Endodermal cell (in vitro differentiated cells): ENCODE results near the gene RSL24D1. TPM values are rescaled to one million over a fixed set of nuclear protein-coding genes. Genes with fewer than 3 reads are reported as not detected.

Source experiments
- DNase-seq: peaks from one replicate; pipeline ENCODE4 v3.0.0-alpha.2; 2017
- H3K27ac ChIP-seq: 2 replicates; pipeline ENCODE4 v1.5.1; 2013; ENCODE audit warnings: mild to moderate bottlenecking, low read depth, low read length, moderate library complexity
- H3K27me3 ChIP-seq: 2 replicates; pipeline ENCODE4 v1.6.1; 2013; ENCODE audit warnings: mild to moderate bottlenecking, low read length, moderate library complexity; ENCODE audit not compliant: insufficient read depth, control insufficient read depth, poor library complexity, severe bottlenecking
- H3K36me3 ChIP-seq: 2 replicates; pipeline ENCODE4 v1.7.0; 2013; ENCODE audit warnings: mild to moderate bottlenecking, low read length, moderate library complexity; ENCODE audit not compliant: control insufficient read depth, insufficient read depth
- H3K4me1 ChIP-seq: one replicate; pipeline ENCODE4 v1.7.0; 2013; ENCODE audit warnings: low read length; ENCODE audit not compliant: control insufficient read depth, insufficient read depth
- H3K4me3 ChIP-seq: 2 replicates; pipeline ENCODE4 v1.5.1; 2013; ENCODE audit warnings: mild to moderate bottlenecking, low read length, moderate library complexity
- H3K9ac ChIP-seq: 2 replicates; pipeline ENCODE4 v1.6.1; 2013; ENCODE audit warnings: mild to moderate bottlenecking, low read length, moderate library complexity; ENCODE audit not compliant: poor library complexity, severe bottlenecking; ENCODE audit errors: extremely low read depth
- H3K9me3 ChIP-seq: 2 replicates; pipeline ENCODE4 v1.6.1; 2013; ENCODE audit warnings: mild to moderate bottlenecking, low read length, moderate library complexity; ENCODE audit not compliant: control insufficient read depth
- H3K27ac Mint-ChIP-seq: 2 replicates; pipeline ENCODE4 v1.8.0; 2020; ENCODE audit warnings: mixed read lengths
- H3K27me3 Mint-ChIP-seq: 2 replicates; pipeline ENCODE4 v1.8.0; 2021; ENCODE audit warnings: mild to moderate bottlenecking, mixed read lengths; ENCODE audit not compliant: insufficient read depth
- H3K36me3 Mint-ChIP-seq: 2 replicates; pipeline ENCODE4 v1.8.0; 2020; ENCODE audit warnings: low read depth, mixed read lengths
- H3K4me1 Mint-ChIP-seq: 2 replicates; pipeline ENCODE4 v1.8.0; 2020; ENCODE audit warnings: mixed read lengths
- H3K4me3 Mint-ChIP-seq: 2 replicates; pipeline ENCODE4 v1.8.0; 2020; ENCODE audit warnings: mild to moderate bottlenecking, moderate library complexity, mixed read lengths
- H3K9me3 Mint-ChIP-seq: 2 replicates; pipeline ENCODE4 v1.8.0; 2020; ENCODE audit warnings: mild to moderate bottlenecking, mixed read lengths
- WGBS, 2 experiments: methylation state at CpG; one replicate each; pipeline versions ENCODE4 v1.1.5 to v1.1.7; 2013; ENCODE audit warnings: missing lambda C conversion rate in 2 of 2, mixed read lengths in 1 of 2; ENCODE audit not compliant: insufficient coverage in 1 of 2, insufficient read length in 1 of 2; 5-methylcytosine and 5-hydroxymethylcytosine counted together
- total RNA-seq, 2 donors: library from RNA; stranded (reverse); fragmentation: NEBNext Ultra II Directional in 1 of 2; extraction: Animal tissue kit (Norgen Biotek cat#: 25700) in 1 of 2; gene quantifications; 2 replicates in 1 of 2; 3 replicates in 1 of 2; pipeline ENCODE4 v1.2.1, GENCODE V29; 2021
- TF ChIP-seq, protein P1 (sequence below): fragments of 200-600 bp; sonication (generic); conservative IDR thresholded peaks from 2 replicates; pipeline ENCODE4 v1.5.0; 2021; ENCODE audit warnings: antibody characterized with exemption, mild to moderate bottlenecking

Gene RSL24D1
- total RNA-seq, 2 donors from 2014 or later, result 75.9 to 79.8 TPM

DNA sequence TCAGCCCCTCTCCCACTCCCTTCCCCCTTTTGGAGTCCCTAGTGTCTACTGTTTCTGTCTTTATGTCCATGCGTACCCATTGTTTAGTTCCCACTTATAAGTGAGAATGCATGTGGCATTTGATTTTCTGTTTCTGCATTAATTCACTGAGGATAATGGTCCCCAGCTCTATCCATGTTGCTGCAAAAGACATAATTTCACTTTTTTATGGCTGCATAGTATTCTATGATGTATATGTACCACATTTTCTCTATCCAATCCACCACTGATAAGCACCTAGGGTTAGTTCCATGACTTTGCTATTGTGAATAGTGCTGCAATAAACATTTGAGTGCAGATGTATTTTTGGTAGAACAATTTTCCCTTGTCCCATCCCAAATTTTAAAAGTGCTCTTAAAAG is 34.2 kb upstream of the RSL24D1 start:
- no peaks in the 10 kb centered on the region for H3K27me3 ChIP-seq
- H3K4me1 Mint-ChIP-seq, result peaks cover 2% of the 10 kb centered on the region
- no peak overlapping the region for H3K9ac ChIP-seq
- no peaks in the 10 kb centered on the region for H3K9me3 ChIP-seq
- H3K4me3 ChIP-seq, result no peak overlapping the region
- H3K27me3 Mint-ChIP-seq, result no peaks in the 10 kb centered on the region
- H3K36me3 ChIP-seq, result no peaks in the 10 kb centered on the region
- no peak for DNase-seq
- H3K4me3 Mint-ChIP-seq, result no peak overlapping the region
- TF ChIP-seq, protein P1, sequence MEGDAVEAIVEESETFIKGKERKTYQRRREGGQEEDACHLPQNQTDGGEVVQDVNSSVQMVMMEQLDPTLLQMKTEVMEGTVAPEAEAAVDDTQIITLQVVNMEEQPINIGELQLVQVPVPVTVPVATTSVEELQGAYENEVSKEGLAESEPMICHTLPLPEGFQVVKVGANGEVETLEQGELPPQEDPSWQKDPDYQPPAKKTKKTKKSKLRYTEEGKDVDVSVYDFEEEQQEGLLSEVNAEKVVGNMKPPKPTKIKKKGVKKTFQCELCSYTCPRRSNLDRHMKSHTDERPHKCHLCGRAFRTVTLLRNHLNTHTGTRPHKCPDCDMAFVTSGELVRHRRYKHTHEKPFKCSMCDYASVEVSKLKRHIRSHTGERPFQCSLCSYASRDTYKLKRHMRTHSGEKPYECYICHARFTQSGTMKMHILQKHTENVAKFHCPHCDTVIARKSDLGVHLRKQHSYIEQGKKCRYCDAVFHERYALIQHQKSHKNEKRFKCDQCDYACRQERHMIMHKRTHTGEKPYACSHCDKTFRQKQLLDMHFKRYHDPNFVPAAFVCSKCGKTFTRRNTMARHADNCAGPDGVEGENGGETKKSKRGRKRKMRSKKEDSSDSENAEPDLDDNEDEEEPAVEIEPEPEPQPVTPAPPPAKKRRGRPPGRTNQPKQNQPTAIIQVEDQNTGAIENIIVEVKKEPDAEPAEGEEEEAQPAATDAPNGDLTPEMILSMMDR, result no peak
- 100% methylated on average over 1 of the region's 1 CpG; no CpG with 5 or more reads in 1 of the 2 experiments for WGBS, 2 experiments
- H3K27ac ChIP-seq, result no peak overlapping the region
- no peaks in the 10 kb centered on the region for H3K4me1 ChIP-seq
- H3K9me3 Mint-ChIP-seq, result no peaks in the 10 kb centered on the region
- no peaks in the 10 kb centered on the region for H3K36me3 Mint-ChIP-seq
- H3K27ac Mint-ChIP-seq, result no peak overlapping the region

DNA sequence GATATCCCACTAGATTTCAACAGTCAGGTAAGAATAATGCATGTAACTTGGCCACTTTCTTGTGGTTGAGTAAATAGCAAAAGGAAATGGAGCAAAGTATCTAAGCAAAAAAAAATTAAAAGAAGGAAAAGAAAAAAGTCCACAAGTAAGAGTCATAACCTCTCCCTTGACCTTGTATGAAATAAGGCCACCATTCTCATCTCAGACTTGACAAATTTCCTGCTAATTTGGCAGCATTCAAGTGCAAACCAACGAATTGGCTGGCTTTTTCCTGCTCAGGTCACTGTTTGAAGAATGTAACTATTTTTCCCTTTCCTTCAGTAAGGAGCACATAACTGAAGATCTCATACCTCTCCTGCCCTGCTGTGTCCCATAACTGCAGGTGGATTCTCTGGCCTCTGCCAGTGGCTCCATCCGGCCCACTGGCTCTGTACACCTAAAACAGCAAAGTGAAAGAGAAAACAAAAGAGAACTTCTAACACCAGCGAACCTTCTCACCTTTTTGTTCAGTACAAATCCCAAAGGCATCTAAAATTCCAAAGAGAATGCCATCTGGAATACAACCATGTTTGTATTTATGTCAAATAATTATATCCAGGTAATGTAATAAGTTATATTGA is 33.4 kb upstream of the RSL24D1 start:
- Mint-ChIP-seq H3K4me1 (peaks cover 2% of the 10 kb centered on the region), H3K36me3 (no peaks in the 10 kb centered on the region), H3K4me3 (no peak overlapping the region), H3K27ac (peak overlapping the region; percentile 52), H3K9me3 (no peaks in the 10 kb centered on the region), H3K27me3 (no peaks in the 10 kb centered on the region)
- Histone ChIP-seq H3K4me1 (no peaks in the 10 kb centered on the region), H3K9me3 (no peaks in the 10 kb centered on the region), H3K27me3 (no peaks in the 10 kb centered on the region), H3K9ac (no peak overlapping the region), H3K36me3 (no peaks in the 10 kb centered on the region), H3K4me3 (no peak overlapping the region), H3K27ac (no peak overlapping the region)
- no peak for DNase-seq
- WGBS, 2 experiments, result 83% methylated on average over 1 to 3 of the region's 3 CpGs
- TF ChIP-seq, protein P1, result no peak

GRCh38 chr15:55226127-55226526 is 29.4 kb upstream of the RSL24D1 start:
- WGBS, 2 experiments, result 90 to 92% methylated on average over 1 of the region's 2 CpGs
- Mint-ChIP-seq H3K27me3 (no peaks in the 10 kb centered on the region), H3K4me3 (no peak overlapping the region), H3K9me3 (no peaks in the 10 kb centered on the region), H3K36me3 (no peaks in the 10 kb centered on the region), H3K4me1 (peaks cover 20% of the 10 kb centered on the region), H3K27ac (no peak overlapping the region)
- TF ChIP-seq, protein P1, result no peak
- no peaks in the 10 kb centered on the region for H3K36me3 ChIP-seq
- no peak overlapping the region for H3K9ac ChIP-seq
- H3K27me3 ChIP-seq, result no peaks in the 10 kb centered on the region
- no peak for DNase-seq
- no peak overlapping the region for H3K27ac ChIP-seq
- no peaks in the 10 kb centered on the region for H3K4me1 ChIP-seq
- no peak overlapping the region for H3K4me3 ChIP-seq
- H3K9me3 ChIP-seq, result no peaks in the 10 kb centered on the region
